ENCODE data around the gene P2RY12.

Gene P2RY12

DNA sequence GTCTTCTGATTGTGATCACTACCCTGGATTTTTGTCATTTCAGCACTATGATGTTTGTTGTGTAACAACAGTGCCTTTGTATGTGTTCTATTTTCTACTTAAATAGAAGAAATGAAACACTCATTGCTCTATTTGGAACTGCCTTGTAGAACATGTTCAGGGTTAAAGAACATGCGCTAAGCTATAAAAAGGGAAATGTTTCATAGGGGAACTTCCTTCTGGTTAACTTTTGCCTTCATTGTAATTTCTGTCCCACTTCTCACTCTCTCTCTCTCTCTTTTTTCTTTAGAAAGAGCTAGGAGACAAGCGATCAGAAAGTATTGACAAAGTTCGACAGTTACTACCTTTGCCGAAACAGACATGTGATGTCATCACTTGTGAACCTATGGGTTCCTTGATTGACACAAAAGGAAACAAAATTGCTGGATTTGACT is at the start of gene P2RY12:
Gene P2RY12, minus strand, starts transcription at position 13 of the 434 bp plus-strand sequence. CDS start 45,908 bp downstream, outside the sequence.
- no peak for DNase-seq

DNA sequence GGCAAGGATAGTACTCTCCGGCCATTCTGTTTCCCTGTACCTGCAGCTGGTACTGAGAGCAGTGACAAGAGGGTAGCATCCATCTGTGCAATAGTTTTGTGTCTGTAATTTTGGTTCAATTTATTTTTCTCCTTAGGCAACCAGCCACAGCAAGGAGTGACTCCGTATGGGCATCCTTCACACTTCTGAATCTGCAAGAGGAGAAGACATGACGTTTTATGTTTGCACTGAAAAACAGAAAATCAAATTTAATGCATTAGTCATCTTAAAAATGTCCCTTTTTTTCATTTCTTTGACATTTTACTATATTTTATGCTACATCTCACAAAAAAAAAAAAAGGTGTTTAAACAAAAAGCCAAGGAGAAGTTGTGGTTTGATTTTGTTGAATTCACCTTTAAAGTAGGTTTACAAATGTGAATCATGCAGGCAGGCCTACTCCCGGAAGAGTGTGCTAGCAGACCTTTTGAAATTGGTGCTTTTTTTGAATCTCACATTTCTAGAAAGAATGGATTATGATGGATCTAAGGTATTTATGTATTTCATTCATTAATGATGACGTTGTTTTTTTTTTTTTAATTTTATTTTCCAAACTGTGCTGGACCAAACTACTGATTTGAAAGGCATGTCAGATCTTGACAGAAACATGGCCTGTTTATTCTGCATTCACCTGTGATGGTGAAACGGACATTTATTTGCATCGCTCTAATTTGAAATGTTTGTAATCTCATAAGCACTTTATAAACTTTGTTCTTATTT is 48.2 kb upstream of the P2RY12 start:
- no peak for DNase-seq

DNA sequence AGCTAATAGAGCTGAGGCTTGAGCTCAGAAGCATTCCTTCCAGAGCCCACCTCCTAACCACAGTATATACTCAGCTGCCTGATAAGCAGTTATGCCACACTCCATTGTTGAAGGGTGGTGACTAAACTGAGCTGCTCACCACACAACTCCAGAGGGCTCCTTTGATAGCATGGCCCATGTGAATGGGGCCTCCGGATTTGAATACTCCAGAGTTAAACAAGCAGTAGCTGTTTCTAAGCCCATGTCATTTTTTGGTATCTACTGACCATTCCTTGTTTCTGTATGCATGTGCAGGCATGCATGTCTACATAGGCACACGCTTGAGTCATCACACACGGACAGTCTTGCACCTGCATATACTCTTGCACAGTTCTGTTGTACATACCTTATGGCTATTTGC is 47.4 kb upstream of the P2RY12 start:
- DNase-seq, result no peak

DNA sequence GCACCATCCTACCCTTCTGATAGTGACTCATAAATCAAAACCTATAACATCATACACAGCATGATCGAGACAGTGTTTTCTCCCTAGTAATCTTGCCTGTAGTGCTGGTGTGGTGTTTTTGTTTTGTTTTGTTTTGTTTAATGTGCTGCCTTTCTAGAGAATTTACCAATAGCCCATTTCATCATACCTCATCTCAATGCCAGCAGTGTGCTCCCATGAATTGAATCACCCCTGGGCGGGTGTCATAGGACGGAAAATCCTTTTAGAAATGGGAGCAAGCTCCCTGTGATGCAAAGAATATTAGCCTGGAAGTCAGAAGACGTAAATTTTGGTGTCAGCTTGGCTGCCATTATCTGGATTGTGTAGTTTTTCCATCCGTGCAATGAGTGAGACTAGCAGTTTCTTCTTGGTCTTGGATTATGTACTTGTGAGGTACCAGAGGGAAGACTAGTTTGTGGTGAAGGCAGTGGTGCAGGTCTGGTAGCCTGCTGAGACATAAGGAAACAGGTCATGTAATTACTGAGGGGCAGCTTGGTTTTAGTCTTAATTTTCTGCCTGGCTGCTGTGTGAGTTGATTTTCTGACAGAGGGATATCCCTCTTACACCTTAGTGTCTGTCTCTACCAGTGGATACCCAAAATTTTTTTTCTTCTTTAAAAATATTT is 46.4 kb upstream of the P2RY12 start:
- DNase-seq, result no peak

DNA sequence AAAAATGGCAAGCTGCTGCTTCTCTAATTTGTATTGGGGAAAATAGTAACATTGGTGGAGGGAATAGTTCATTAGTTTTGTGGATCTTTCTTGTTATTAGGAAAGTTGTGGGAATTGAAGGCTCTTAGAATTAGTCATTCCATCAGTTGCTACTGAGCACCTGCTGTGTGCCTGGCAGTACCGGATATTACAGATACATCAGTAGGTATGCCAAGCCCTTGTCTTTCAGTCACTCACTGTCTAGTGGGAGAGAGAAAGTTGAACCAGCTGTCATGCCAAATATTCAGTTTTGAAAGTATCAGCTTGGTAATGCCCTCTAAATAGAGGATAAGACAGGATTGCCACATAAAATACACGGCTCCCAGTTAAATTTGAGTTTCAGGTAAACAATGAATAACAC is 43.8 kb upstream of the P2RY12 start:
- DNase-seq, result no peak

DNA sequence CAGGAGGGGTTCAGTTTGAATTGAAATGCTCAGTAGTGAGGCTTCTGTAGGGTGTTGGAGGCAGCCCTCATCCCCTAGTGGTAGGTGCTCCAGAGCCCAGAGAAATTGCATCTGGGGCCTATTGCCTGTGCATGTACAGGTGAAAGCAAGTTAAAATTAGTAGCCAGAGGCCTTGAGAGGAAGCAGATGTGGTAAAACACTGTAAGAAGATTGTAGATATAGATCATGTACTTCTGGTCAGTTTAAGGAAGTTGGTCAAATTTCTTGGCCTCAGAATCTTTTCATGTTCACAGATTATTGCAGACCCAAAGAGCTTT is 41.7 kb upstream of the P2RY12 start:
- no peak for DNase-seq

DNA sequence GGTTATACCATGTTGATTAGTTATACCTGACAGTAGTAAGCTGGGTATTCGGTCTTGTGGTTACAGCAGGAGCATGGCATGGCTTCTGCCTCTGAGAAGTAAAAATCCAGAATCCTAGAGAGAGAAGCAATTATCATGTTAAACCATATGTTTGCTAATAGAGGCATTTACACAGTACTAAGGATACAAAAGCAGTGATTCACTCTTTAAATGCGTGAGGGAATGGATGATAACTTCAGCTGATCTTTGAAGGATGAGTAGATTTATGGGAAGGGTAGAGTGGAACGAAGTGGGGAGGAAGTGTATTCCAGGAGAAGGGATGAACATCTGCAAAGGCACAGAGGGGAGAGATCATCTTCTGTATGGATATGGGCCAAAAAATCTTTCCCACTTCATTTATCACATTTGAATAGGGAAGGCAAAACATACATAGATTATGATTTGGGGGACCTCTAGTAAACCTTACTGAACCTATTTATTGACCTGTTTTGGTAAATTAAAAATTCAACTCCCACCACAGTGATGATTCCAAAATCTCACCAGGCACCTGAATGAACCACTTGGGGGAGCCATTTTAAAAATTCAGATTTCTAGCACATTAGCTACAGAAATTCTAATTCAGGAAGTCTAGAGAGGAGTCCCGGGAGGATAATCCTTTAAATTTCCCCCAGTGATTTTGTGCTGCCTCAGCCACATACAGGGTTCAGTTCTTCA is 41.2 kb upstream of the P2RY12 start:
- no peak for DNase-seq

DNA sequence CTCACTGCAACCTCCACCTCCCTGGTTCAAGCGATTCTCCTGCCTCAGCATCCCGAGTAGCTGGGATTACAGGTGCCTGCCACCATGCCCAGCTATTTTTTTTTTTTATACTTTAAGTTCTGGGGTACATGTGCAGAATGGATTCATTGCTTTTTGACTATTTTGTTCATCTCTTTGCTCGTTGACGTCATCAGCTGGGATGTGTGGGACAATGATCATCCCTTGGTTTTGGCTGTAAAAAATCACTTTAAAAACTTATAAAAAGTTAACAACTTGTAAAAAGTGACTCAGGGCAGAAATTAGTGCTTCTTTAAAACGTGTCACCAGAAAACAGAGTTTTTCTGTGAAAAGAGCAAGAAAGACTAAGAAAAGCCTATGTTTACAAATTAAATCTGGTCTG is 38.5 kb upstream of the P2RY12 start:
- no peak for DNase-seq

DNA sequence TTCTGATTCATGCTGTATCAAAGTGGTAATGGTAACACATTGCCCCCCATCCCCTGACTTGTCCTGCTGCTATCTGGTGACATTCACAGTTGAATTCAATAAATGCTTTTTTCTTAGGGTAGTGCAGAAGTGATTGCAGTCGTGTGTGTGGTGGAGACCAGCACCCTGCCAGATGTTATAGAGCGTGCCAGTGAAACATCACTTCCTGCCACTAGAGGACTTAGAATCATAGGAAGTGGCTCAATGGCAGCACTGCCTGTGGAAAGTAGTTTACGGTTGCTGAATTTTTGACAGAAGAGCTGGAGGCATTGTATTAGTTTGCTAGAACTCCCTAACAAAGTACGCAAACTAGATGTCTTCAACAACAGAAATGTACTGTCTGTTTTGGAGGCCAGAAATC is 37.4 kb upstream of the P2RY12 start:
- no peak for DNase-seq

DNA sequence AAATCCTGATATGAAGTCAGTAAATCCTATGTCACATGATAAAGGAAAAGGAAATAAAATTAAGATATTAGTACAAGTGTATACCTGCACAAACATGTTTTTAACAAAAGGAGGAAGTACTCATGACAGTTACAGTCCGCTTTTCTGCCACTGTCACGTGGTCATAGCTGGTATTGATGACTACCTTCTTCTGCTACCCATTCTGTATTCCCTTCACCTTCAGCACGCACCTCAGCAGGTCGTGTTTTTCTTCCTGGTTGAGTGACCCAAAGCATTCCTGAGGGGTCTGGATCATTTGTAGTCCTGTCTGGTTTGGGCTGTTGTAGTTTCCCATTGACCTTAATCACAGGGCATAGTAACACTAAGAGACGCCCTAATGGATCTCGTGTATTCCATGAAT is 35.3 kb upstream of the P2RY12 start:
- no peak for DNase-seq

DNA sequence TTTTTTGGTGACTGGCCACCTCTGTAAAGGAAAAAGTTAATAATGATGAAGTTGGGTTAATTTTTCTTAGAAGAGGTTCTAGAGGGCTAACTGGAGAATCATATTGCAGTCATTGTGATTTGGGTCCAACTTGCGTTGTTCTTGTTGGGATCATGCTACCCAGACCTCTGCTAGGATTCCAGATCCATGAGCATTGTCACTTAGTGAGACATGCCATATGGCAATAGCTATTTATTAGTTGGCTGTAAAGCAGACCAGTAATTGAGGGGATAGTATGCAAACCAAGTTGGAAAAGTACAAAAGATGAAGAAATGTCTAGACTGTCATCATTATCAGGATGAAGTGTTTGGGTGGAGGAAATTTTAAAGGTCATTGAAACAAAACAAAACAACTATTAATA is 30.7 kb upstream of the P2RY12 start:
- DNase-seq, result no peak

DNA sequence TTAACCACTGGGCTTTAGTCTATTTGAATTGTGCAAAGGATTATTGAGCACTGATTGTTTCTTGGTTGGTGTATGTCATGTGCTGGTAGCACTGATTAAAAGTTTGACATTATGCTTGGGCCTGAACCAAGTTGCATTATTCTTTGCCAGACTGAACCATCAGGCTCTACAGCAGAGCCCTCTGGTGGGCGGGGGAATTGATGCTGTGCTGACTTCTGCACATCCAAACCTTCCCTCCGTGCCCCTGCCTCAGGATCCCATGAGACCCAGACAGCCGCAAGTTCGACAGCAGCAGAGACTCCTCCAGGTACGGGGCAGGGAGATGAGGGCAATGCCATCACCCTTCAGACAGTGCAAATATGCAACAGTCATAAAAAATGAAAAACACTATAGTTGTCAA is 28.4 kb upstream of the P2RY12 start:
- no peak for DNase-seq

DNA sequence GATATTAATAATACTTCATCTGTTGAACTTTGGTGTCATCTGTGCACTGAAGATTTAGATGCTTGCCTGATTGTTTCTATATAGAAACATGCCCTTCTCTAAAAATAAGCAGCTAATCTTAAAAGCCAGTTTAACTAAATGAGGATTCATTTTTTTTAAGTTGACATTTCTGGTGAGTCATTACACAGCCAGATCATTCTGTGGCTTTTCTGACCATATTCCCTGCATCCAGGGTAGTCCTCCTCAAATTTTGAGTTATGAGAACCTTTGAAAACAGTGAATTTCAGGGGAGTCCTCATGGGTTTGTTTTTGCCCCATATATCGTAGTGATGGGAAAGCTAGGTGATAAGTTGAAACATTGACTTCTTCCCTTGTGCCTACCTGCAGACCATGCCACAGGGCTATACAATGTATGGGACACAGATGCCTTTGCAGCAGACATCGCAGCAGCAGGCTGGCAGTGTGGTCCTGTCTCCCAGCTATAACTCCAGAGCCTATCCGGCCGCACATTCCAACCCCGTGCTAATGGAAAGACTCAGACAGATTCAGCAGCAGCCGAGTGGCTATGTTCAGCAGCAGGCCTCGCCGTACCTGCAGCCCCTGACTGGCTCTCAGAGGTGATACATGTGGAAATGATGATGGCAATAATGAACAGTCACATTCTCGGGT is 26.5 kb upstream of the P2RY12 start:
- DNase-seq, result peak; percentile 54

DNA sequence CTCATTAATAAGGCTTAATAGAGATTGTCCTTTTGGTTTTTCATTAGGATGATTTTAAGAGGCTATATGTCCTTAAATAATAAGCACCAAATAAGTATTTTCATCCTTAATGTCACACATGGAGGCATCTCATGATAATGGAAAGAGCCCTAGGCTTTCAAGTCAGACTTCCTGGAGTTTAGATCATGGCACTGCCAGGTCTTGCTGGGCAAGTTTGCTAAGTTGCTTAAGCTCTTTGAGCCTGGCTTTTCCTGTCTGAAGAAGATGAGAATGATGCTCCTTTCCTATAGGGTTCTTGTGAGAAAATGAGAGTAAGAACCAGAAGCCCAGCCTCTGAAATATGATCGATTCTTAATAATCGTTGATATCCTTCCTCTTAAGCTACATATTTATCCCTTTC is 23.4 kb upstream of the P2RY12 start:
- no peak for DNase-seq

DNA sequence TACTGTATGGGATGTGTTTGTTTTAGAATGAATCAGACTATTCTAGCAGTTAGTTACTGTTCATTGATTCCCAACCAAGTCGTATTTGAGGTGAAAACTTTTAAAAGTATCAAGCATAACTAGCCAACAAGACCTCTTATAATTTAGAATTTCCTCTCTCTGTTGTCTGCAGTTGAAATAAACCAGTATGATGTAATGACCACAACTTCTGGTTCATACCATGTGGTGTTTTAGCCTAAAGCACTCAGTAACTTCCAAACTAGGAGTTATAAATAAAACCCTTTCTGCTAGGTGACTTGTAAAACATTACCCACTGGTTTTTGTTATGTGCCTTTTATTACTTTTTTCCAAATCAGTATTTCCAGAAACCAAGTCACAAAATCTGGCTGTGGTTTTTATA is 19.8 kb upstream of the P2RY12 start:
- peak; percentile 33 for DNase-seq

DNA sequence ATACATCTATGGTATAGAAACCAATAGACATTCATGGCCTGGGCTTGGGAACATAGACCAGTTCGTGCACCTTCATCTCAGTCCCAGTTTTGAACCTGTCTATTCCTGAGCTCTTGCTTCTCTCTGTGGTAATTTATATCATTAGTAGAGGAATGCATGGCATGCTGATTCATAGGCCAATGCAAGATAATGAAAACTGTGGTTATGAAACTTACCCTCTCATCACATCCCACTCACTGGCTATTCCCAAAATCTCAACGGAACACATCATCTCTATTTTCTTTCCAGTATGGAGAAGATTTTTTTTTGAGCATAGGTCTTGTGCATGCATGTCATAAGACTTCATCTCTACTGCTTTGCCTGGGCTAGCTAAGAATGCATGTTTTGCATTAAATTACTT is 18.7 kb upstream of the P2RY12 start:
- DNase-seq, result peak; percentile 58

DNA sequence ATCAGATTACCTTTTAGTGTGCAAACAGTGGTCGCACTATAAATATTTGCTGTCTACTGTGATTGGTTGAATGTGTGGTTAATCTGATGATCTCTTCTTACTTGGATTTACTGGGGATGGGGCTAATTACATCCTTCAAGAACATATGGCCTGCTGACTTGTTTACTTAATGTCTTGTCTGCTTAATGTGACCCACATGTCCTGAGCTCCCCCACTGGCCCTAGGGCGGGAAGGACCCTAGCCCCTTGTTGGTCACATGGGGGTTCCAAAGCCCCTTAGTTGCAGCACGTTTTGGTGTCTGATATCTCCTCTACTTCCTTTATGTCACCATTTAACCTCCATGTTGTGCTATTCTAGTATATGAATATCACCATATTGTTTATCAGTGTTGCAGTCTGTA is 17.8 kb upstream of the P2RY12 start:
- no peak for DNase-seq

DNA sequence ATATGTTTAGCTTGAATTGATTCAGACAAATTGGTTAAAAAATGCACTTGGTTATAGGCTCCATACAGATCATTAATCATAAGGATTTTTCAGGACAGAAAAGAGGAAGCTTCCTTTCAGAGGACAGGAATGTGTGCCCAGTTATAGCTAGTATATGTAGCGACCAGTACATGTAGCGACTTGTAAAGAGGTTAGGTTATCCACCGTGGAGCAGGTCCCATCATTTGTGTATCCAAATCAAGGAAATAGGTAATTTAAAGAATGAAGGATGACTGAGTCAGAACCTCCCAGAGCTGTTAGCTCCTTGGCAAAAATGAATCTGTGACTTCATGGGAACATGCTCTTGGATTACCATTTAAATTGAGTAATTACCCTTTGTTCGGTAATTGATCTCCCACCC is 15.8 kb upstream of the P2RY12 start:
- no peak for DNase-seq

DNA sequence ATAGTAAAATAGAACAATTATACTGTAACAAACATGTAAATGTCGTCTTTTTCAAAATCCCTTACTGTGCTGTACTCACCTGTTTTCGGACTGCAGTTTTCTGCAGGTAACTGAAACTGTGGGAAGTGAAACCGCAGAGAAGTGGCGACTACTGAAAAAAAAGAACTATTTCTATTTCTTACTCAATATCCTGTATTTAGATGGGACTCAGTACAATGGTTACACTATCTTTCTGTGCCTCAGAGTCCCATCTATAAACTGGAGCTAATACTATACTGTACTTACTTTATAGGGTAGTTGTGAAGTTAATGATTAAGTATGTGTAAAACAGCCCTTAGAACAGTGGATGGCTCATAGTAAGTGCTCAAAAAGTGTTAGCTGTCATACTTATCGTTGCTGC is 14.3 kb upstream of the P2RY12 start:
- DNase-seq, result no peak

DNA sequence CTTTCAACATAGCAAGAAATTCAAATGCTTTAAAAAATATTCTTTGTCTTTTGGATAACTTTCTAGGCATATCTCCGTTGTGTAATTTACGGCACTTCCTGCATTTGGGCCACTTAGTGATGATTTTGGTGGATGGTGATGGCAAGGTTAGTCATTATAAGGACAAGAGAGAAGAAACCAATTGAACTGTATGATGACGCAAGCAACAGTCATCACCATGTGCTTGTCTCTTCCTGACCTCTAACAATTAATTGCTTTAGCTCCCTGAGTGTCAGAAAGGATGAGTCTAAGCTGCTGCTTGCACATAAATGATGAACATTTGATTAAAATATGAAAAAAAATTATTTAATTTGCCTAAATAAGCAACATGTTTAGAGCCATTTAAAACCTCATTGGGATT is 11.3 kb upstream of the P2RY12 start:
- DNase-seq, result peak; percentile 95

DNA sequence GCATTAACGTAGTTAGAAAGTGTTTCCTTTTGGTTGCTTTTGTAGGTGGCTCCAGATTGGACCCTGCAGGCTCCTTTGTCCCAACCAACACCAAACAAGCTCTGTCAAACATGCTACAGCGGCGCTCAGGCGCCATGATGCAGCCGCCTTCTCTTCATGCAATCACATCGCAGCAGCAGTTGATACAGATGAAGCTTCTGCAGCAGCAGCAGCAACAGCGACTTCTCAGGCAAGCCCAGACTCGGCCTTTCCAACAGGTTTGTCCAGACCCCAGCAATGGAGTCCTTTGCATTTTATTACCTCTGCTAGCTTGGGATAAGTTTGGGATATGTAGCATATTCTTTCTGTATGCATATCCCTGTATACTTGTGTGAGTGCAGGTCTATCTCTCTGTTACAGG is 10.1 kb upstream of the P2RY12 start:
- no peak for DNase-seq

DNA sequence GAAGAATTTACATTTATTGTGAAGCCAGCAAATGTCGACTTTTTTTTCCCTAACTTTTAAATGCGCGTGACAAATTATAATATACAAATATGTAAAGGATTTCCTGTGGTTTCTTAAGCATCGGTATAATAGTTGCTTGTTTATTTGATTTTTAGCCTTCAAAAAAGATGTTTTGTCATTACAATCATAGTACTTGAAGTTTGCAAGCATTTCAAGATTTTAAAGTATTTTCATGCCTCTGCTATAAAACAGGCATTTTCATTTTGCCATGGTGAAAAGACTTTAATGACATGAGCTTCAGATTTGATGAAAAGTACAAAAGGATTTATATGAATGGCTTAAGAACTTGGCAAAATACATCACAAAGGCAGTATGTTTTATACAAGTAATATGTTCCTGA is 9.4 kb upstream of the P2RY12 start:
- no peak for DNase-seq

DNA sequence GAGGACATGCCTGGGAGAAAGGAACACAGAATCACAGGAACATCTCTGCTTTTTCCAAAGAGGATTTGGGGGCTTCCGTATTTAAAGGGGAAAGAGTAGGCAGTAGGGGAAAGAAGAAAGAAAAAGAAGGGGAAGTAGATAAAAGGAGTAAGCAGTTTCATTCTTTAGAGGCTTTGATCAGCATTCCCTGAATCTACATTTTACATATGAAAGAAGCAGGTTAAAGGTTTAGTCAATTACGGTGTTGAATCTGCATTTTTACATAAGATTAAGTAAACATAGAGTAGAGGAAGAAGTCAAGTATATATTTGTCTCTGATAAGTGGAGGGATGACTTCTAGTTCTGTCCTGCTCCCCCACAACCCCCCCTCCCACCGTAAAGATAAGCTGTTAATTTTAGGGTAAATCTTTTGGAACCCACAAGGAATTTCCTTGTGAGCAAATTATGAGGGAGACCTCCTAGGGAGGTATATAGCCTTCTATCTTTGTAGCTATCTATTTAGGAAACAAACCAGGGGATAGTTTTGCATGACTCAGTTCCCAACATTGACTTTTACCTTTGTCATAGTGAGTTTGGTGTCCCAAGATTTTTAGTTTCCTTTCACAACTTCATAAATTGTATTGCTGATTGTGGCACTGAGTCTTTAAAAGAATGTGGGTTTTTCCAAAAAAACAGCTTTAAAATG is 8.7 kb upstream of the P2RY12 start:
- DNase-seq, result no peak
